Measurements from ENCODE around the gene PPP1R27.
A peak's percentile ranks its signal among the peaks of the same experiment; 100 is the strongest.
"Not testable (repeated sequence)": the region's sequence is repeated elsewhere in the genome, so short reads cannot be mapped to it uniquely, and the experiment has no call there.

PPP1R27 gene

DNA sequence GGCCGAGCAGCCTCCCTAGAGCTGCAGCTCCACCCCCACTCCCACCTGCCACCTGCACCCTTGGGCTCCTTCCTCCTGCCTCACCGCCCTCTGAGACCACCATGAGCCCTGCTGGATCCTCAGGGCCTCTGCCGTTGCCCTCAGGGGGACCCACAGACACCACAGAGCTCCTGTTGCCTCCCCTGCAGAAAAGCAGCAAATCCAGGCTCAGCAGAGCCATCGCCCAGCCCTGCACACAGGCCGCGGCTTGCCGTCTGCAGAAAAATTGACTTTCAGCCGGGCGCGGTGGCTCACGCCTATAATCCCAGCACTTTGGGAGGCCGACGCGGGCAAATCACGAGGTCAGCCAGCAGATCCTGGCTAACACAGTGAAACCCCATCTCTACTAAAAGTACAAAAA, 7.0 kb upstream of the PPP1R27 start:
- no peak for DNase-seq (ENCODE audit: low read depth in 2 of 2)

DNA sequence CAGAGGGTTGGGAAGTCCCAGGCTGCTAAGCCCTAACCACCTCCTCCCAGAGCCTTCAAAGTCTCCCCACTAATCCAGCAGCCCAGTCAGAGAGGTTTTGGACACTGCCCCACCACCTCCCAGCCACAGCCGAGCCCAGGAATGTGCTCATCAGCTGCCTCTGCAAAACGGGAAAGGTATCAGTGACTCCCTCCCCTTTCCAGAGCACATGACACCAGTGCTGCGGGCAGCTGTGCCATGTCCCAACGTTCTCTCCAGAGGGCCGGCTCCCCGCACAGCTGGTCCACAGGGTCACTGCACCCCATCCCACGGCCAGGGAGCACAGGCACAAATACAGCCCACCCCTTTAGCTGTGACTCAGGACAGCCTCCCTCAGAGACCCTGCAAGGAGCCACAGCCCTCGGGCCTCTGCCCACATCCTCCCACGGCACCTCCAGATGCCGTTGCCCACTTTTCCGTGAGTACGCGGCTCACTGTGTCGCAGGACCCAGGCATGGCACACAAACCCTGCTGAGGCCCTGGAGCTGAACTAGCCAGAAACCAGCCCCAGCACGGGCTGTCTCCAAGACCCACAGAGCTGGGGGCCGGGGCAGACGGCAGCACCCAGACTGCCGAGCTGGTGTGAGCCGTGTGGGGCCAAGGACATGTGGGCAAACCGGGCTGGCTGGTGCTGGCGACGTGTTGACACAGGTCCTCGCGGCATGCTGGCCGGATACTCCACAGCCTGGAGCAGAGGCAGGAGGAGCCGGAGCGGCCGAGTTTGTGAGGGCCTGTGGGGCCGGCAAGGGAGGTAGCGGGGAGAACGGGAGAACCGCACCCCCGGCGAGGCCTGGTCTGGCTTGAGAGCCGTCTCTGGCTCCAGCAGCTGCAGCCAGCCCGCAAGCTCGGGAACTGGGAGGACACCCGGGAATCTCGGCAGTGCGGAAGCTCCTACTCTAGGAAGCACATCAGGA, 6.3 kb upstream of the PPP1R27 start:
- DNase-seq (ENCODE audit: low read depth in 2 of 2) = no peak

DNA sequence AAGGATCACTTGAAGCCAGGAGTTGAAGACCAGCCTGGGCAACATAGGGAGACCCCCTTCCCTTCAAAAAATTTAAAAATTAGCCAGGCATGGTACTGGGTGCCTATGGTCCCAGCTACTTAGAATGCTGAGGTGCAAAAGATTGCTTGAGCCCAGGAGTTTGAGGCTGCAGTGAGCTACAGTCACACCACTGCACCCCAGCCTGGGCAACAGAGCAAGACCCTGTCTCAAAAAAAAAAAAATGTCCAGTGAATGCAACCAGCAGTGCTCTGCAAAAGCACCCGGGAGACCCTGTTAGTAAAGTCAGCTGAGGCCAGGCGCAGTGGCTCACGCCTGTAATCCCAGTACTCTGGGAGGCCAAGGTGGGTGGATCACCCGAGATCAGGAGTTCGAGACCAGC, 5.2 kb upstream of the PPP1R27 start:
- not testable (repeated sequence) for DNase-seq (ENCODE audit: low read depth in 2 of 2)

DNA sequence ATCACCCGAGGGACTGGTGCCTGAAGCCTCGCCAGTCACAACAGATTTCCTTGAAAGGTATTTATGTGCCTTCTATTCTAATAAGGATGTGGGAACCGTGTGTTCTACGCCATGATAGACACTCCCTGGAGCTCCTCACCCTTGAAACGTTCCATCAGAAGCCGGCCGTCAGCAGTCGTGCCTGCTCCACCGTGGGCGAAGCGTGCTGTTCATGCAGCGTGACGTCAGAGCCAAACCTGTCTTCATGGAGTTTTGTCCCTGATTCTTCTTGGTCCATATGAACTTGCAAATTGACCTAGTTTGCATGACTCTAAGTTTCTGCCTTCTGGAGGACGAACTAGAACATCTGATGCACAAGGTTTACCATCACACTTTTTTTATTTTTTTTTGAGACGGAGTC, 4.5 kb upstream of the PPP1R27 start:
- DNase-seq (ENCODE audit: low read depth in 2 of 2) = no peak

DNA sequence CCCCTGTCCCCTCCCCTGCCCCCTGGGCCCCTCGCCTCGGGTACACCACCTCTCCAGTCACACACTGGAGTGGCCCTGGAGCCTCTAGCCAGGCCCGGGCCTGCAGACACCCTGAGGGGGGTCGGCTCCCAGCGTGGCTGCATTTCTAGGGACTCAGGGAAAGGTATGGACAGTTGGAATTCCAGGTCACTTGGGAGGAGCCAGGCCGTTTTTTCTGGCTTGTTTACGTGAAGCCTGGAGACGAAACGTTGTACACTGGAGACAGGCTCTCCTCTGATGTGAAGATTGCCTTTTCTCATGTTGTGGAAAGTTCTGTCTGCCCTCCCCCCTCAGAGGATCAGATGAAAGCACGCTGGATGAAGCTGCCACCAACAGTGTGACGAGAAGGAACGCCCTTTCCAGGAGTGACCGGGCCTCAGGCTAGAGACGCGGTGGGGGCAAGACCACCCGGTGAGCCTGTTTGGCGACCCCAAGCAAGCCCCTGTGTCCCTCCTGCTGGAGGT, 4.0 kb upstream of the PPP1R27 start:
- no peak for DNase-seq (ENCODE audit: low read depth in 2 of 2)

DNA sequence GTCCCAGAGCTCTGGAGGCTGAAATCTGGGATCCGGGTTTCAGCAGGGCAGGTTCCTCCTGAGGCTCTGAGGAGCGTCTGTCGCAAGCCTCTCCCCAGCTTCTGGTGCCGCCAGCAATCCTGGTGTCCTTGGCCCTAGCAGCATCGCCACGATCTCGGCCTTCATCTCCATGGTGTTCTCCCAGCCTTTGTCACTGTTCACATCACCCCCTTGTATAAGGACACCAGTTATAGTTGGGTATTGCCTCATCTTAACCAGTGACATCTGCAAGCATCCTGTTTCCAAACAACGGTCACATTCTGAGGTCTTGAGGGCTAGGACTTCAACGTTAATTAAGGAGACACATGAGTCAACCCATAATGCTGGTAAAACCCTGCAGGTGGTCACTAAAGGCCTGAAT, 2.8 kb upstream of the PPP1R27 start:
- DNase-seq (ENCODE audit: low read depth in 2 of 2) = no peak

DNA sequence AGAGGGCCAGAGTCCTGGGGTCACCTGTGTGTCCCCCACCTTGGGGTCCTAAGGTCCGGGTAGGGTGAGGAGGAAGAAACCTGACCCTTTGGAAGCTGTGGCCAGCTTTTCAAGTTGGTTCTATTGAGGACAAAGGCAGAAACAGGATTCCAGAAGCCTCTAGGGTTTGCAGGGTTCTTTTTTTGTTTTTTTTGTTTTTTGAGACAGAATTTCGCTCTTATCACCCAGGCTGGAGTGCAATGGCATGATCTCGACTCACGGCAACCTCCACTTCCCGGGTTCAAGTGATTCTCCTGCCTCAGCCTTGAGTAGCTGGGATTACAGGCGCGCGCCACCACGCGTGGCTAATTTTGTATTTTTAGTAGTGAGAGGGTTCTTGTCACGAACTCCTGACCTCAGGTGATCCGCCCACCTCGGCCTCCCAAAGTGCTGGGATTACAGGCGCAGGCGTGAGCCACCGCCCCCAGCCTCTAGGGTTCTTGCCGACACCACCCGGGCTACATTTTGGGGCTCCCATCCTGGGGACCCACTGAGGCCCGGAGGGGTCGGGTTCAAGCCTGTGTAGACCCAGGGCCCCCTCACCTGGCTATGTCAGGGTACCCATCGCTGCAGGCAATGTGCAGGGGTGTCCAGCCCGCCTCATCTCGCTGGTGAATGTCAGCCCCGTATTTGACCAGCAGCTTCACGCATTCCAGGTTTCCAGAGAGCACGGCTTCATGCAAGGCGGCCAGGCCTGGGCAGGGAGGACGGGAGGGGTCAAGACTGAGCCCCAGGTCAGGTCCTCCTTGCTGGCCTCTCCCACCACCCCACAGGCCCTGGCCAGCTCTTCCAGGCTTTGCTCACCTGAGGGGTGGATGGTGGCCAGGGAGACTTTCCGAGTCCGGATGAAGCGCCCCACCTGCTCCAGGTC, 674 bp downstream of the PPP1R27 start:
- no peak for DNase-seq (ENCODE audit: low read depth in 2 of 2)

DNA sequence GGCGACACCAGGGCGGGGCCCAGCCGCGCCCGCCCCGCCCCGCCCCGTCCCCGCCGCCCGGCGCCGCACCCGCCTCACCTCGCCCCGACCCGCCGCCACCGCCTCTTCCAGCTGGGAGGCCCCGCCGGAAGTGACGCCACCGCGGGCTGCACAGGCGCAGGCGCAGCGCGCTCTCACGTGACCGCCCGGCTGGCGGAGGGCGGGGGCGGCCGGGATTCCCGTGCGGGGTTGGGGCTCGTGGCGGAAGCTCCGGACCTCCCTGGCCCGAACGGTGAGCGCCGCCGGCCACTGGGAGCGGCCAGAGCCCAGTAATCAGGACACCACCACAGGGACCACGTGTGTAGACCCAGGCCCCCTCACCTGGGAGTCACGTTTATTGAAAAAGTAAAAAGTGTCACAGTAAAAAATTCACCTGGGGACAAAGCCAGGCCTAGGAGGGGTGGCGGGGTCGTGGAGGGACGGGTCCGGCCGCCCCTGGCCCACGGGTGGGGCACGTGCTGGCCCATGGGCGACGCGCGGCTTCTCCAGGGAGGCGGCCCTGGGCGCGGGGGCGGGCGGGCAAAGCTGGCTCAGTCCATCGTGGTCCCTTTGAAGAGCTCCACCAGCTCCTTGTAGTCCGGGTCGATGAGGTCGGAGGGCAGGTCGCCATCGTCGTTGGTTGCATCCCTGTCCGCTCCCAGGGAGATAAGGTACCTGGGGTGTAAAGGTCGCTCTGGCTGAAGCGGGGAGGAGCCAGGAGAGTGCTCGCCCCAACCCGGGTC, 1.5 kb downstream of the PPP1R27 start, which contains the start of gene MCRIP1:
TSS of gene MCRIP1 (minus strand) at position 132 of the 761 bp plus-strand sequence. CDS start 8,785 bp downstream, outside the sequence.
- DNase-seq (ENCODE audit: low read depth in 2 of 2) = peak; percentile 96

DNA sequence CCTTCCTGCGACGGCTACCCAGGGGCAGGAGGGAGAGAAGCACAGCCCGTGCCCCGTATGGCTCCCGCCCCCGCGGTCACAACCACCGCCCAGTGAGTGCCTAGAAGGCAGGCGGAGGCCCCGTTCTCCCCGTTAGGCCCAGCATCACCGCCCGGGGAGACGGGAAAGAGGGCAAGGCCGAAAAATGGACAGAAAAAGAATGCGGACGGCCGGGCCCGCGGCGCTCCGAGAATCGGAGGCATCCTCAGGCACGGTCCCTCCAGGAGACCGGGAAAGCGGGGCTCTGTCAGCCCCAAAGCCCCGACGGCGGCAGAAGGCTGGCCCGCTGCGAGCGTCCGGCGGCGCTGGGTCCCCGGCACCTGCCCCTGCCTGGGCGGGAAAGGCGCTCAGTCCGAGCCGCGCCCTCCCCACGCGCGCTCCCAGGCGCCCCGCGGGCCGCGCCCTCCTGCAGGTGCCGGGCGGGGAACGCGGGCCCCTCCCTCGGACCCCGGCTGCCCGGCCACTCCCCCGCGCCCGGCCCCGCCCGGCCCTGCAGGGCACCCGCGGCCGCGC, 2.2 kb downstream of the PPP1R27 start:
- peak; percentile 30 to 43 for DNase-seq (ENCODE audit: low read depth in 2 of 2)

DNA sequence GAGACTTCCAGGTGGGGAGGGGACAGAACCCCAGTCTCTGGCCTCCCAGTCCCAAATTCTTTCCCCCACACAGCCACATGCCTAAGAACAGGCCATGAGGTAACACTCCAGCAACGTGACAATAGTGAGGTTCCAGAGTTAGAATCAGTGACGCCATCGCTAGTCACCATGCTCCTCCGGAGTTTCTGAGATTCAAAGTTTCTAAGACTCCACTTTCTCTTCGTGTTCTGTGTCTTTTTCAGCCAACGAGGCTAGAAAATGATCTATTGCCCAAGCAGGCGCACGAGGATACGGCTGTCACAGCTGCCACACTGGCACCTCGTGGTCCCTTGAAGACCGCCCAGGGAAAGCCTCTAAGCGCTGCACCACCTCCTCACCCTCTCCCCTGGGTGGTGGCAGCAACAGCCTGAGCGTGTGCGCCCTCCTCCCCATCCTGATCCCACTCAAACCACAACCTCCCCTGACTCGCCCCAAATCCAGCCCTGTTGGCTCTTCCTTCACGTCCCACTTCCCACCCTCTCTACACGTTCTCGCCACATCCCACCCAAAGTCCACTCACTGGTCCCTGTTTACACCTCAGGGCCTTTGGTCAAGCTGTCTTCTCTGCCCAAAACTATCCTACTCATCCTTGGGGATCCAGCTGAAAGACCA, 2.8 kb downstream of the PPP1R27 start:
- DNase-seq (ENCODE audit: low read depth in 2 of 2) = peak; percentile 30 to 38

DNA sequence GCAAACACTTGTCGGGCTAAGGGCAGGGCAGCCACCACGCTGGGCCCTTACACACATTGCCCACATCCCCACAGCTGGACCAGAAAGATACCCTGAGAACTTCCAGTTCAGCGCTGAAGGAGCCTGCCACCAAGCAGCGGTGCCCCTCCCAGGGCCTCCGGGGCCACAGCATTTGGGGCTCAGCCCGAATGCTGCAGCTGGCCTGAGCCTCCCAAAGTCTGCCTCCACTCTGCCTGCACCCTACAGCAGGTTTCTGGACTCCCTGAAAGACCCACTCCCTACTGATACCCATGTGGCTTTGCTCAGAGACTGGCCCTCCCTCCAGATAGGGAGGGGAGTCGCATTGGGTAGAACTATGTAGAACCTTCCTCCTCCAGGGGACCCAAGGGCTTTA, 3.3 kb downstream of the PPP1R27 start:
- no peak for DNase-seq (ENCODE audit: low read depth in 2 of 2)

DNA sequence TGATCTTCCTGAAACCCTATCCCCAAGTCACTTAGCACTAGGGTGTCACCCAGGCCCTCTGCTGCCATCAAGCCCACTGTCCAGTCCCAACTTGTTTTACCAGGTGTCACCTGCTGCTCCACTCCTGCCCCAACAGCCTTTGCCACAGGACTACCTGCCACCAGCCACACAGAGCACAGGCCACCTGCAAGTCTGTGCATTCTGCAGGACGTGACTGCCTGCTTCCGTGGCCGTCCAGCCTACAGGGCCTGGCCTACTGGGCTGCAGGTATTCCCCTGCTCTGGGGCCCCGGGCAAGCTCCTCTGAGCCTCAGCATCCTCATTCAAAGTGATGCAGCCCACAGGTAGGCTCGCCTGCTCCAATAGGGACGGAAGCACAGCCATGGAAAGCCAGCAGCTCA, 5.0 kb downstream of the PPP1R27 start:
- no peak for DNase-seq (ENCODE audit: low read depth in 2 of 2)

DNA sequence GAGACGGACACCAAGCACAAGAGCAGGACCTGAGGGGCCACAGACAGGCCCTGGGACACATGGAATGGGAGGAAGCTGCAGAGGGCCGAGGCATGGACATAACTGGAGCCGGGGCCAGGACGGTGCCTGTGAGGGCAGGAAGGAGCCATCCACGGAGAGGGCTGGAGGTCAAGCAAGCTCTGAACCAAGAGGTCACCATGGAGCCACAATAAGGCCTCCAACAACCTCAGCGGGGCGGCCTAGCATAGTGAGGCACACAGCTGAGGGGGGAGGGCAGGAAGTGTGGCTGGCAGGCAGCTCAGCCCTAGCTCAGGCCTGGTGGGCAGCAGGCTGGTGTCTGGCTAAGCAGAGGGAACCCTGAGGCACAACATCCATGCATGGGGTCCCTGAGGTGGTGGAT, 6.2 kb downstream of the PPP1R27 start:
- DNase-seq (ENCODE audit: low read depth in 2 of 2) = no peak

DNA sequence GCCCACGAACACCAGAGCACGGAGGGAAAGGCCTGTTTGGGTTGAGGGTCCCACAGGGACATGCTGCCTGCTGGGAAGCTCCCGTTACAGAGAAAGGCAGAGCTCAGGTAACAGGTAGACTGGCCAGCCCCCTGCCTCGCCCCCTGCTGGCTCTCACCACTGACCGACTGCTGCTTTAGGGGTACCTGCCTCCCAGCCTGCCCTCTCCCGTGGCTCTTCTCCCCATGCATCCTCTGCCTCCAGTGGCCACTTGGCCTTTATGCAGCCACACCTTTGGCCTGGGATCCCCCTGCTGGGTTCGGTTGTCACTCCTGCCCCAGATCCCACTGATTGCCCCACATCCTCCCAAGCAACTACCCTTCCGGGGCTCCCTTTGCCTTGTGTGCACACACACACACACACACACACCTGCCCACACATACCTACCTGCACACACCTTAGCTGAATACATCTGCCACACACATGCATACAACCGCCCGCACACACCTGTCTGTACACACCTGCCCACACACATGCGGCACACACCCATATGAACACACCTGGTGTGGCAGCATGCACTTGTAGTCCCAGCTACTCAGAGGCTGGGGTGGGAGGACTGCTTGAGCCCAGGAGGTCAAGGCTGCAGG, 8.9 kb downstream of the PPP1R27 start:
- DNase-seq (ENCODE audit: low read depth in 2 of 2) = no peak

DNA sequence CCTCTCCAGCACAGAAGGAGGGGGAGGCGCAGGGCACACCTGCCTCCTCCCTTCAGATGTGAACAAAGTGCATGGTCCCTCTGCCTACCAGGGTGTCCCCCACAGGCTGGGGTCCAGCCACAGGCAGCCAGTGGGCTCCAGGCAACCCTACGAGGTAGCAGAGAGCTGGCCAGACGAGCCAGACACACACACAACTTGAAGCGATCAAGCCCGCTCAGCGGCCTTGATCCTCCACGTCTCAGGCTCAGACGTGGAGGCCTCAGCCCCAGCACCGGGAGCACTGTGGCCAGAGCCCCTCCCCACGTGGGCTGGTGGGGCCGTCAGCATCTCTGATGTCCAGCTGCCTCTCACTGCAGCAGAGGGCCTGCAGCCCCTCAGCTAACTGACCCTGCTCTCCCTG, 10.3 kb downstream of the PPP1R27 start:
- DNase-seq (ENCODE audit: low read depth in 2 of 2) = no peak

DNA sequence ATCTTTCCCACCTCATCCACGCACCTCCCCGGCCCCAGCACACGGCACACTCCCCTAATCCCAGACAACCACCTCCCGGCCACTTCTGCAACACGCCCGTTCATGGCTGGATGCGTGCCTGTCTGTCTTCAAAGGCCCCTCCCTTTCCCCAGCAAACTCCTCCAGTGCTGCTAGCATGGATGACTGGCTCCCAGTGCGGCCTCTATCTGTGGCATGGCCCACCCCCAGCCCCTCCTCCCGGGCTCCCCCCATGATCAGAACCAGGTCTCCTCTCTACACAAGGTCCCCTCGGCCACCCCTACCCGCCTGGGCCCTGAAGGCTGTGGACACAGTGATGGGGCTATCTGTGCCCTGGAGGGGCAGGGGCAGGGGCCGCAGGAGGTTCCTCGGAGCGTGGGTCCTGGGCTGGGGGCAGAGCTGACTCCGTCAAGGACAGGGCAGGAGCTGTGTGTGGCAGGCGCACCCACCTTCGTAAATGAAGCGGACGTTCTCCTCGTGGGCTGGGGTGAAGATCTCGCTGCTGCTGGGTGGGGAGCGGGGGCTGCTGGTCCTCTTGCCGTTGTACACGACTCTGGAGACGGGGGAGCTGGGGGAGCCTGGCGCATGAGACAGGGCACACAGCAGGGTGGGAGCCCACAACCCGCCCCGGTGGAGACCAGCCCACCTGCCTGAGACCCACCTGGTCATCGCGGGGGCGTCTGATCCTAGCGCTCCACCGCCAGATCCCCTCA, 10.9 kb downstream of the PPP1R27 start:
- DNase-seq (ENCODE audit: low read depth in 2 of 2) = no peak

DNA sequence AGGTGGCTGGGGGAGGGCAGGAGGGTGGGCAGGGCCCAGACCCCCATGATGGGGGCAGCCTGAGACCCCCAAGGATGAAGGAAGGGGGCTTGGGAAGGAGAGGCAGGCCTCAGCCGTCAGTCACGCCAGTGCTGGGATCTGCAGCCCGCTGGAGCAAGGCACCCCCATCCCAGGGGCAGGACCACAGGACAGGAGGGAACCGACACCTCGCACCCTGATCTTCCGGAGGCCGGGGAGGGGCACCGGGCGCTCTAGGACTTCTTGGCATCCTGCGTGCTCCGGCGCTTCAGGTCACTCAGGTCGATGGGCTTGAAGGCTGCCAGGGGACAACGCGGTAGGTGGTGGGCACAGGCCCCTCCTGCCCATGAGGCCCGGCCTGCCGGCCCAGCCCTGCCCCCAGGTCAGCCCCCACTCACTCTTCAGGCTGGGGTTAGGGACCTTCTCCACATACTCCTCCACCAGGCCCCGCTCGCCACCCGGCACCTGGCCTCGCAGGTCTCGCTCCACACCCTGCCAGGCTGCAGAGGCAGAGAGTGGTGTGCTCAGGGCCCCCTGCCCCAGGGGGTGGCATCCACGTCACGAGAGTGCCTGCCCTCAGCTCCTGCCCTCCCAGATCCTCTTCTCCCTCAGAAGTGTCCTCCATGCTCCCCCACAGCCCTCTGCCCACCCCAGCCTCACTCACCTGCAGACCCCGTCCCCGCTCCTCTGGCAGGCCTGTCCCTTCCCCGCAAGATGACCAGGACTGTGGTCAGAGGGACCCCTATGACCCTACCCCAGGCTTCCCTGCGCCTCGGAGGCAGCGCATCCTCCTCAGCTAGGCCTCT, 11.6 kb downstream of the PPP1R27 start:
- DNase-seq (ENCODE audit: low read depth in 2 of 2) = no peak

DNA sequence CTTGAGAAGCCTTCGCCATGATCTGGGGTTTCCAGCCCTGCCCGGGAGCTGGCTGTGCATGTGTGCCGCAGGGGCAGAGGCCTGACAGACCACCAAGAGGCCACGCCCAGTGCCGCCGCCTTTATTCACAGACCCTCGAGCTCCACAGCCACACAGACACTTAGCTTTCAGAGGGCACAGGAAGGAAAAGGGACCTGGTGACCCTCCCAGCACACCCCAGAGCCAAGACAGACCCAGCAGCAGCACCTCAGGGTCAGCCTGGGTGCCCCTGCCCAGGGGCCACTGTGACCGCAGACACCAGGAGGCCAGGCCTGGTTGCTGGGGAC, 12.6 kb downstream of the PPP1R27 start:
- DNase-seq (ENCODE audit: low read depth in 2 of 2) = no peak
